Fibroblast of villous mesenchyme (primary cell): ENCODE data around the gene RBMX2. TPM values are rescaled to one million over a fixed set of nuclear protein-coding genes. Genes with fewer than 3 reads are reported as not detected.
"Not testable (repeated sequence)": the region's sequence is repeated elsewhere in the genome, so short reads cannot be mapped to it uniquely, and the experiment has no call there.

Experiments used
- DNase-seq: peaks from one replicate; pipeline ENCODE4 v3.0.0-alpha.2; 2010; ENCODE audit warnings: low read depth
- H3K4me3 ChIP-seq: 2 replicates; pipeline ENCODE4 v1.5.1; 2011; ENCODE audit warnings: low read depth, mild to moderate bottlenecking, low read length
- CTCF ChIP-seq: IDR thresholded peaks from 2 replicates; pipeline ENCODE4 v1.5.1; 2012; ENCODE audit warnings: low read depth, mild to moderate bottlenecking, low read length; ENCODE audit not compliant: insufficient read depth
- total RNA-seq: library from RNA; depleted of rRNA; stranded (reverse); fragments of >200 nt; gene quantifications from 2 replicates; pipeline ENCODE4 v1.2.3, GENCODE V29; 2012

RBMX2 gene
- total RNA-seq, 1 donor, result 17.3 TPM

- no peak overlapping the region for H3K4me3 ChIP-seq
- no peak for TF ChIP-seq CTCF
- DNase-seq, result no peak
Observed at GRCh38 chrX:130418066-130418465, 16.3 kb downstream of the RBMX2 start.

GRCh38 chrX:130418740-130419139 lies 17.0 kb downstream of the RBMX2 start:
- no peak for DNase-seq
- no peak overlapping the region for H3K4me3 ChIP-seq
- no peak for TF ChIP-seq CTCF

GRCh38 chrX:130419263-130419662 lies 17.5 kb downstream of the RBMX2 start:
- DNase-seq, result no peak
- H3K4me3 ChIP-seq, result no peak overlapping the region
- TF ChIP-seq CTCF, result no peak

GRCh38 chrX:130426531-130426930 lies 24.7 kb downstream of the RBMX2 start:
- TF ChIP-seq CTCF, result no peak
- no peak for DNase-seq
- H3K4me3 ChIP-seq, result no peak overlapping the region

GRCh38 chrX:130429236-130429635 lies 27.4 kb downstream of the RBMX2 start:
- DNase-seq, H3K4me3 ChIP-seq: not testable (repeated sequence)

- H3K4me3 ChIP-seq, result no peak overlapping the region
- no peak for DNase-seq
- TF ChIP-seq CTCF, result no peak
Observed at GRCh38 chrX:130435937-130436336, 34.1 kb downstream of the RBMX2 start.

GRCh38 chrX:130437996-130438395 lies 36.2 kb downstream of the RBMX2 start:
- DNase-seq, H3K4me3 ChIP-seq: not testable (repeated sequence)

- DNase-seq, result no peak
Observed at GRCh38 chrX:130443875-130444274, 42.1 kb downstream of the RBMX2 start.

More at GRCh38 chrX:130443875-130444274, 42.1 kb downstream of the RBMX2 start:
- no peak overlapping the region for H3K4me3 ChIP-seq
- TF ChIP-seq CTCF, result no peak
